Mammary epithelial cell (primary cell): ENCODE data around the gene ACAA1.

Experiments
- EZH2 ChIP-seq: IDR thresholded peaks from 2 replicates; pipeline ENCODE4 v1.6.1; 2012; ENCODE audit warnings: low read length, inconsistent platforms, borderline replicate concordance
- TF ChIP-seq, protein P1 (sequence below), 2 donors: IDR thresholded peaks in 1 of 2; conservative IDR thresholded peaks in 1 of 2; 2 replicates each; pipeline ENCODE4 v1.5.1; 2011 to 2012; ENCODE audit warnings: inconsistent platforms in 2 of 2, low read length in 2 of 2, mild to moderate bottlenecking in 2 of 2, control low read depth in 1 of 2, low read depth in 1 of 2; ENCODE audit not compliant: insufficient read depth in 1 of 2; ENCODE audit errors: extremely low read depth in 1 of 2

GRCh38 chr3:38153221-38153620, 16.3 kb upstream of the ACAA1 start:
- TF ChIP-seq, protein P1, sequence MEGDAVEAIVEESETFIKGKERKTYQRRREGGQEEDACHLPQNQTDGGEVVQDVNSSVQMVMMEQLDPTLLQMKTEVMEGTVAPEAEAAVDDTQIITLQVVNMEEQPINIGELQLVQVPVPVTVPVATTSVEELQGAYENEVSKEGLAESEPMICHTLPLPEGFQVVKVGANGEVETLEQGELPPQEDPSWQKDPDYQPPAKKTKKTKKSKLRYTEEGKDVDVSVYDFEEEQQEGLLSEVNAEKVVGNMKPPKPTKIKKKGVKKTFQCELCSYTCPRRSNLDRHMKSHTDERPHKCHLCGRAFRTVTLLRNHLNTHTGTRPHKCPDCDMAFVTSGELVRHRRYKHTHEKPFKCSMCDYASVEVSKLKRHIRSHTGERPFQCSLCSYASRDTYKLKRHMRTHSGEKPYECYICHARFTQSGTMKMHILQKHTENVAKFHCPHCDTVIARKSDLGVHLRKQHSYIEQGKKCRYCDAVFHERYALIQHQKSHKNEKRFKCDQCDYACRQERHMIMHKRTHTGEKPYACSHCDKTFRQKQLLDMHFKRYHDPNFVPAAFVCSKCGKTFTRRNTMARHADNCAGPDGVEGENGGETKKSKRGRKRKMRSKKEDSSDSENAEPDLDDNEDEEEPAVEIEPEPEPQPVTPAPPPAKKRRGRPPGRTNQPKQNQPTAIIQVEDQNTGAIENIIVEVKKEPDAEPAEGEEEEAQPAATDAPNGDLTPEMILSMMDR (conservative IDR thresholded peaks at IDR 0.05 in 1 of 2, IDR thresholded peaks at IDR 0.05 in 1 of 2; ENCODE audit: extremely low read depth in 1 of 2, insufficient read depth in 1 of 2, low read depth in 1 of 2, low read length in 2 of 2), result no peak
- no peak for TF ChIP-seq EZH2
